Gastroesophageal sphincter (tissue), 4 donors: ENCODE results near the gene COL15A1. TPM values are rescaled to one million over a fixed set of nuclear protein-coding genes. Genes with fewer than 3 reads are reported as not detected.

ENCODE experiments used
- ATAC-seq: fragments of 150-250 bp; one replicate; pipeline ENCODE4 v1.9.1; 2016; ENCODE audit warnings: mild to moderate bottlenecking, moderate library complexity
- H3K27ac ChIP-seq, 4 donors: fragments of 200-600 bp; sonication (generic) in 3 of 4; 1 replicate in 3 of 4; 2 replicates in 1 of 4; pipeline ENCODE4 v1.5.1; 2016 to 2019
- H3K27me3 ChIP-seq: fragments of 200-600 bp; sonication (generic); one replicate; pipeline ENCODE4 v1.5.1; 2019
- H3K36me3 ChIP-seq, 2 donors: fragments of 200-600 bp; sonication (generic); one replicate each; pipeline ENCODE4 v1.5.1; 2019; ENCODE audit warnings: control low read depth in 1 of 2
- H3K4me1 ChIP-seq, 3 donors: fragments of 200-600 bp; sonication (generic); 1 replicate in 2 of 3; 2 replicates in 1 of 3; pipeline ENCODE4 v1.5.1; 2016 to 2019; ENCODE audit warnings: control low read depth in 2 of 3
- H3K4me3 ChIP-seq, 2 donors: fragments of 200-600 bp; sonication (generic); one replicate each; pipeline ENCODE4 v1.5.1; 2019; ENCODE audit warnings: mild to moderate bottlenecking in 1 of 2, moderate library complexity in 1 of 2
- H3K9me3 ChIP-seq, 3 donors: fragments of 200-600 bp; sonication (generic); one replicate each; pipeline ENCODE4 v1.5.1; 2017 to 2019; ENCODE audit warnings: control low read depth in 2 of 3
- CTCF ChIP-seq, 4 experiments: fragments of 200-600 bp in 2 of 4; fragments of 450-650 bp in 2 of 4; sonication (generic) in 1 of 4; IDR thresholded peaks; one replicate each; pipeline ENCODE4 v1.5.1; 2017 to 2019; ENCODE audit warnings: antibody characterized with exemption in 4 of 4, mild to moderate bottlenecking in 2 of 4, moderate library complexity in 2 of 4
- EP300 ChIP-seq: sonication (generic); formaldehyde crosslinking; IDR thresholded peaks from one replicate; pipeline ENCODE4 v1.6.1; 2017; ENCODE audit warnings: antibody characterized with exemption, mild to moderate bottlenecking
- POLR2A ChIP-seq, 2 donors: fragments of 450-650 bp; IDR thresholded peaks; one replicate each; pipeline ENCODE4 v1.6.1; 2017; ENCODE audit warnings: antibody characterized with exemption in 2 of 2, mild to moderate bottlenecking in 2 of 2, moderate library complexity in 1 of 2
- POLR2AphosphoS5 ChIP-seq: sonication (generic); formaldehyde crosslinking; IDR thresholded peaks from one replicate; pipeline ENCODE4 v1.6.1; 2017; ENCODE audit warnings: antibody characterized with exemption
- WGBS, 2 donors: methylation state at CpG; one replicate each; pipeline ENCODE4 v1.1.5; 2018; ENCODE audit warnings: low coverage in 1 of 2; 5-methylcytosine and 5-hydroxymethylcytosine counted together
- total RNA-seq, 4 donors: library from RNA; depleted of rRNA; stranded (reverse); fragments of >200 nt; gene quantifications; one replicate each; pipeline ENCODE4 v1.1.0, GENCODE V29; 2016

Gene COL15A1
- total RNA-seq, 4 donors from 2014 or later: 80.5 to 256 (median 97.2) TPM

- Histone ChIP-seq H3K4me3 (no peak overlapping the region), H3K36me3 (no peaks in the 10 kb centered on the region), H3K27ac (no peak overlapping the region), H3K27me3 (no peaks in the 10 kb centered on the region), H3K4me1 (peaks cover 0 to 36% (median 10%) of the 10 kb centered on the region in 3 donors), H3K9me3 (no peaks in the 10 kb centered on the region)
- TF ChIP-seq POLR2AphosphoS5 (no peak), POLR2A (IDR thresholded peaks at IDR 0.05) (no peak), EP300 (no peak), CTCF (IDR thresholded peaks at IDR 0.05) (no peak)
- 83% methylated on average over 8 of the region's 8 CpGs; no CpG with 5 or more reads in 1 of the 2 donors for WGBS, 2 donors
- ATAC-seq: no peak
These were observed 39.7 kb upstream of the COL15A1 start for GRCh38 chr9:98903961-98904411.

- no peaks in the 10 kb centered on the region for H3K9me3 ChIP-seq
- H3K27me3 ChIP-seq: no peaks in the 10 kb centered on the region
- H3K36me3 ChIP-seq: no peaks in the 10 kb centered on the region
- no peak for TF ChIP-seq EP300
- no peak for TF ChIP-seq POLR2A (IDR thresholded peaks at IDR 0.05)
- no peak for TF ChIP-seq CTCF (IDR thresholded peaks at IDR 0.05)
- TF ChIP-seq POLR2AphosphoS5: no peak
- H3K4me3 ChIP-seq: no peak overlapping the region
- H3K27ac ChIP-seq: no peak overlapping the region
- 59 to 82% methylated on average over 2 to 4 of the region's 4 CpGs for WGBS, 2 donors
- no peak for ATAC-seq
- H3K4me1 ChIP-seq: peaks cover 0 to 34% (median 10%) of the 10 kb centered on the region in 3 donors
These were observed 38.7 kb upstream of the COL15A1 start for GRCh38 chr9:98905015-98905414.

- 76 to 87% methylated on average over 3 to 5 of the region's 8 CpGs for WGBS, 2 donors
- H3K27ac ChIP-seq: peak overlapping the region in 2 of 4 donors; percentile 34 to 36
- peaks cover 0 to 34% (median 10%) of the 10 kb centered on the region in 3 donors for H3K4me1 ChIP-seq
- no peaks in the 10 kb centered on the region for H3K9me3 ChIP-seq
- no peaks in the 10 kb centered on the region for H3K36me3 ChIP-seq
- H3K4me3 ChIP-seq: no peak overlapping the region
- H3K27me3 ChIP-seq: no peaks in the 10 kb centered on the region
- no peak for ATAC-seq
- no peak for TF ChIP-seq POLR2A (IDR thresholded peaks at IDR 0.05)
- TF ChIP-seq EP300: no peak
- TF ChIP-seq CTCF (IDR thresholded peaks at IDR 0.05): no peak
- TF ChIP-seq POLR2AphosphoS5: no peak
These were observed 37.2 kb upstream of the COL15A1 start for GRCh38 chr9:98906273-98907040.

- peak; percentile 6 for TF ChIP-seq POLR2AphosphoS5
- TF ChIP-seq CTCF (IDR thresholded peaks at IDR 0.05): no peak
- no peak for TF ChIP-seq POLR2A (IDR thresholded peaks at IDR 0.05)
- Histone ChIP-seq H3K9me3 (no peaks in the 10 kb centered on the region), H3K36me3 (no peaks in the 10 kb centered on the region), H3K4me3 (no peak overlapping the region), H3K4me1 (peaks cover 0 to 34% (median 10%) of the 10 kb centered on the region in 3 donors), H3K27ac (peak overlapping the region in 2 of 4 donors; percentile 34 to 36), H3K27me3 (no peaks in the 10 kb centered on the region)
- peak; percentile 53 for ATAC-seq
- 48 to 80% methylated on average over 4 of the region's 4 CpGs for WGBS, 2 donors
These were observed 36.7 kb upstream of the COL15A1 start for GRCh38 chr9:98907055-98907454.
